Muscle layer of duodenum (tissue), 2 donors: ENCODE data around the gene BIK.
"Not testable (repeated sequence)": the region's sequence is repeated elsewhere in the genome, so short reads cannot be mapped to it uniquely, and the experiment has no call there.

Experiments used
- H3K27ac ChIP-seq: one replicate; pipeline ENCODE4 v1.7.0; 2013; ENCODE audit warnings: mild to moderate bottlenecking, low read length
- H3K27me3 ChIP-seq: one replicate; pipeline ENCODE4 v1.7.0; 2013; ENCODE audit warnings: low read depth, mild to moderate bottlenecking, control low read depth, low read length
- H3K36me3 ChIP-seq, 2 donors: one replicate each; pipeline ENCODE4 v1.7.0; 2013; ENCODE audit warnings: low read length in 2 of 2, control low read depth in 1 of 2, mild to moderate bottlenecking in 1 of 2; ENCODE audit not compliant: insufficient read depth in 2 of 2, control insufficient read depth in 1 of 2
- H3K4me1 ChIP-seq, 2 donors: one replicate each; pipeline ENCODE4 v1.7.0; 2013; ENCODE audit warnings: low read length in 2 of 2, mild to moderate bottlenecking in 2 of 2, control low read depth in 1 of 2, moderate library complexity in 1 of 2; ENCODE audit not compliant: insufficient read depth in 2 of 2, control insufficient read depth in 1 of 2
- H3K4me3 ChIP-seq, 2 donors: one replicate each; pipeline ENCODE4 v1.7.0; 2013; ENCODE audit warnings: low read length in 2 of 2, low read depth in 1 of 2, mild to moderate bottlenecking in 1 of 2
- H3K9me3 ChIP-seq, 2 donors: one replicate each; pipeline ENCODE4 v1.7.0; 2013; ENCODE audit warnings: low read length in 2 of 2, control low read depth in 1 of 2, mild to moderate bottlenecking in 1 of 2; ENCODE audit not compliant: control insufficient read depth in 1 of 2
- donor health status: healthy.

BIK gene

GRCh38 chr22:43136801-43137200 lies 26.3 kb downstream of the BIK start:
- Histone ChIP-seq H3K27ac (no peak overlapping the region), H3K36me3 (peaks cover 21 to 77% of the 10 kb centered on the region in 2 donors), H3K4me1 (peaks cover 0 to 6% of the 10 kb centered on the region in 2 donors), H3K4me3 (no peak overlapping the region), H3K9me3 (no peaks in the 10 kb centered on the region), H3K27me3 (no peaks in the 10 kb centered on the region)

GRCh38 chr22:43142880-43143562 lies 32.5 kb downstream of the BIK start, which contains the start of gene MCAT:
Gene MCAT, minus strand, starts transcription at chr22:43143398. Its CDS starts 50 bp downstream, at chr22:43143348.
- H3K4me1 ChIP-seq: peaks cover 0 to 14% of the 10 kb centered on the region in 2 donors
- H3K9me3 ChIP-seq: no peaks in the 10 kb centered on the region
- peaks cover 15 to 31% of the 10 kb centered on the region in 2 donors for H3K36me3 ChIP-seq
- H3K4me3 ChIP-seq: peak within 1 kb of the TSS; percentile 72 to 98
- H3K27ac ChIP-seq: peak within 1 kb of the TSS; percentile 72
- H3K27me3 ChIP-seq: no peaks in the 10 kb centered on the region

GRCh38 chr22:43144949-43145348 lies 34.4 kb downstream of the BIK start:
- H3K4me3 ChIP-seq: no peak overlapping the region
- H3K4me1 ChIP-seq: peaks cover 0 to 14% of the 10 kb centered on the region in 2 donors
- no peak overlapping the region for H3K27ac ChIP-seq
- no peaks in the 10 kb centered on the region for H3K27me3 ChIP-seq
- H3K9me3 ChIP-seq: no peaks in the 10 kb centered on the region
- peaks cover 6 to 13% of the 10 kb centered on the region in 2 donors for H3K36me3 ChIP-seq

GRCh38 chr22:43145371-43145770 lies 34.8 kb downstream of the BIK start:
- H3K9me3 ChIP-seq, H3K27me3 ChIP-seq, H3K4me3 ChIP-seq, H3K36me3 ChIP-seq, H3K27ac ChIP-seq: not testable (repeated sequence)
- peaks cover 0 to 14% of the 10 kb centered on the region in 2 donors for H3K4me1 ChIP-seq

- not testable (repeated sequence) for H3K27ac ChIP-seq, H3K36me3 ChIP-seq, H3K9me3 ChIP-seq, H3K27me3 ChIP-seq, H3K4me3 ChIP-seq
- H3K4me1 ChIP-seq: peaks cover 0 to 15% of the 10 kb centered on the region in 2 donors
Observed at GRCh38 chr22:43146332-43146731, 35.8 kb downstream of the BIK start.

- Histone ChIP-seq H3K4me1 (peaks cover 0 to 10% of the 10 kb centered on the region in 2 donors), H3K27me3 (no peaks in the 10 kb centered on the region), H3K9me3 (no peaks in the 10 kb centered on the region), H3K27ac (no peak overlapping the region), H3K36me3 (no peaks in the 10 kb centered on the region), H3K4me3 (no peak overlapping the region)
Observed at GRCh38 chr22:43147821-43148220, 37.3 kb downstream of the BIK start.

GRCh38 chr22:43148581-43148980 lies 38.0 kb downstream of the BIK start:
- Histone ChIP-seq H3K27me3 (no peaks in the 10 kb centered on the region), H3K4me3 (no peak overlapping the region), H3K4me1 (peaks cover 0 to 10% of the 10 kb centered on the region in 2 donors), H3K27ac (no peak overlapping the region), H3K9me3 (no peaks in the 10 kb centered on the region), H3K36me3 (no peaks in the 10 kb centered on the region)

- no peak overlapping the region for H3K27ac ChIP-seq
- H3K4me1 ChIP-seq: peaks cover 0 to 19% of the 10 kb centered on the region in 2 donors
- peak overlapping the region; percentile 60 to 86 for H3K4me3 ChIP-seq
Observed at GRCh38 chr22:43150731-43151206, 40.2 kb downstream of the BIK start.

GRCh38 chr22:43151251-43152002 lies 40.9 kb downstream of the BIK start, which contains the start of gene TSPO:
Gene TSPO, plus strand, starts transcription at chr22:43151559. Its CDS starts 7,680 bp downstream, at chr22:43159239.
- peaks cover 0 to 19% of the 10 kb centered on the region in 2 donors for H3K4me1 ChIP-seq
- H3K9me3 ChIP-seq: no peaks in the 10 kb centered on the region
- H3K27ac ChIP-seq: peak within 1 kb of the TSS; percentile 72
- H3K36me3 ChIP-seq: no peaks in the 10 kb centered on the region
- H3K27me3 ChIP-seq: no peaks in the 10 kb centered on the region
- peak within 1 kb of the TSS; percentile 74 to 86 for H3K4me3 ChIP-seq

More at GRCh38 chr22:43150731-43151206, 40.2 kb downstream of the BIK start:
- Histone ChIP-seq H3K36me3 (no peaks in the 10 kb centered on the region), H3K27me3 (no peaks in the 10 kb centered on the region), H3K9me3 (no peaks in the 10 kb centered on the region)

GRCh38 chr22:43152003-43152356 lies 41.4 kb downstream of the BIK start:
- no peaks in the 10 kb centered on the region for H3K36me3 ChIP-seq
- H3K4me1 ChIP-seq: peaks cover 0 to 19% of the 10 kb centered on the region in 2 donors
- H3K27me3 ChIP-seq: no peaks in the 10 kb centered on the region
- H3K9me3 ChIP-seq: no peaks in the 10 kb centered on the region
- peak overlapping the region; percentile 74 to 86 for H3K4me3 ChIP-seq
- H3K27ac ChIP-seq: peak overlapping the region; percentile 72

- Histone ChIP-seq H3K4me1 (peaks cover 0 to 19% of the 10 kb centered on the region in 2 donors), H3K27ac (peak overlapping the region; percentile 72), H3K27me3 (no peaks in the 10 kb centered on the region), H3K4me3 (peak overlapping the region; percentile 74 to 86), H3K36me3 (no peaks in the 10 kb centered on the region), H3K9me3 (no peaks in the 10 kb centered on the region)
Observed at GRCh38 chr22:43152357-43153071, 42.0 kb downstream of the BIK start.
